GM21825 (cell line): ENCODE measurements around the gene PFKFB2.

Experiments
- ATAC-seq: cut with Tn5 transposase; IDR thresholded peaks from one replicate; pipeline ENCODE4 v1.9.1; 2021; ENCODE audit warnings: mild to moderate bottlenecking, moderate library complexity; ENCODE audit not compliant: unreplicated experiment

The PFKFB2 gene

GRCh38 chr1:207063014-207063413 is 9.9 kb downstream of the PFKFB2 start:
- no peak for ATAC-seq

- no peak for ATAC-seq
These were observed 11.5 kb downstream of the PFKFB2 start for GRCh38 chr1:207064561-207064960.

- no peak for ATAC-seq
These were observed 14.1 kb downstream of the PFKFB2 start for GRCh38 chr1:207067185-207067584.

GRCh38 chr1:207067665-207068064 is 14.6 kb downstream of the PFKFB2 start:
- ATAC-seq, result no peak

- no peak for ATAC-seq
These were observed 16.0 kb downstream of the PFKFB2 start for GRCh38 chr1:207069061-207069460.

- ATAC-seq, result no peak
These were observed 16.9 kb downstream of the PFKFB2 start for GRCh38 chr1:207069858-207070506.

GRCh38 chr1:207070811-207071210 is 17.7 kb downstream of the PFKFB2 start:
- ATAC-seq, result no peak

GRCh38 chr1:207071426-207071825 is 18.4 kb downstream of the PFKFB2 start:
- no peak for ATAC-seq

- ATAC-seq, result no peak
These were observed 19.2 kb downstream of the PFKFB2 start for GRCh38 chr1:207072233-207072632.

GRCh38 chr1:207073906-207074820 is 21.1 kb downstream of the PFKFB2 start:
- ATAC-seq, result no peak

- ATAC-seq, result no peak
These were observed 23.3 kb downstream of the PFKFB2 start for GRCh38 chr1:207076181-207076955.

GRCh38 chr1:207077012-207077411 is 23.9 kb downstream of the PFKFB2 start:
- no peak for ATAC-seq

- ATAC-seq, result no peak
These were observed 24.6 kb downstream of the PFKFB2 start for GRCh38 chr1:207077470-207078377.

- no peak for ATAC-seq
These were observed 25.6 kb downstream of the PFKFB2 start for GRCh38 chr1:207078578-207079132.

GRCh38 chr1:207079706-207080241 is 26.7 kb downstream of the PFKFB2 start:
- ATAC-seq, result no peak

- no peak for ATAC-seq
These were observed 28.0 kb downstream of the PFKFB2 start for GRCh38 chr1:207081088-207081487.

GRCh38 chr1:207081806-207082205 is 28.7 kb downstream of the PFKFB2 start:
- ATAC-seq, result no peak

GRCh38 chr1:207084232-207084631 is 31.2 kb downstream of the PFKFB2 start:
- ATAC-seq, result no peak

GRCh38 chr1:207084701-207085180 is 31.7 kb downstream of the PFKFB2 start:
- peak; percentile 62 for ATAC-seq

GRCh38 chr1:207085887-207086286 is 32.8 kb downstream of the PFKFB2 start:
- ATAC-seq, result no peak
